NCI-H460 (cell line): ENCODE data around the gene CEP97. TPM values are rescaled to one million over a fixed set of nuclear protein-coding genes. Genes with fewer than 3 reads are reported as not detected.
A peak's percentile ranks its signal among the peaks of the same experiment; 100 is the strongest.
"Not testable (repeated sequence)": the region's sequence is repeated elsewhere in the genome, so short reads cannot be mapped to it uniquely, and the experiment has no call there.

ENCODE experiments used
- DNase-seq: peaks from one replicate; pipeline ENCODE4 v3.0.0-alpha.2; 2016; ENCODE audit warnings: low read depth; ENCODE audit errors: extremely low read depth
- total RNA-seq: library from RNA; depleted of rRNA; stranded (reverse); fragments of >200 nt; shearing (Covaris generic); gene quantifications from 2 replicates; pipeline ENCODE4 v1.2.3, GENCODE V29; 2014

The CEP97 gene
- total RNA-seq, 1 experiment from 2014 or later, result 14.9 TPM

- no peak for DNase-seq
Measured at GRCh38 chr3:101701696-101702634, 22.4 kb upstream of the CEP97 start.

- no peak for DNase-seq
Measured at GRCh38 chr3:101702726-101703125, 21.7 kb upstream of the CEP97 start.

- DNase-seq, result no peak
Measured at GRCh38 chr3:101703169-101703568, 21.2 kb upstream of the CEP97 start.

- not testable (repeated sequence) for DNase-seq
Measured at GRCh38 chr3:101704639-101705038, 19.8 kb upstream of the CEP97 start.

DNA sequence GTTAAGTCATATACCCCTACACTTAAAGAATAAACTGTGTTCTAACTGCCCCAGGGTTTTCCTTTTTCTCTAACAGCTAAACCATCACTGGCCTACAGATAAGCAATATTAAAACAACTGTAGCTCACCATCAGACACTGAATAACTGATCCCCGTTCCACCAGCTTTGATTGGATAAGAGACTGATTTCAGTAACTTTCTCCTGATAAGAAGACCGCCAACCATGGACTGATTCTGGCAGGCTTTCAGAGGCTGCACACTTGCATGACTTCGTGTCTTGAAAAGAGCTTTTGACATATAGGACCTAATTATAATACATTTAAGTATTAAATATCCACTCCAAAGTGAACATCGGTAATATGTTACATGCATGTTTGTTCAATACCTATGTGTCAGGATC, 15.3 kb upstream of the CEP97 start:
- no peak for DNase-seq

DNA sequence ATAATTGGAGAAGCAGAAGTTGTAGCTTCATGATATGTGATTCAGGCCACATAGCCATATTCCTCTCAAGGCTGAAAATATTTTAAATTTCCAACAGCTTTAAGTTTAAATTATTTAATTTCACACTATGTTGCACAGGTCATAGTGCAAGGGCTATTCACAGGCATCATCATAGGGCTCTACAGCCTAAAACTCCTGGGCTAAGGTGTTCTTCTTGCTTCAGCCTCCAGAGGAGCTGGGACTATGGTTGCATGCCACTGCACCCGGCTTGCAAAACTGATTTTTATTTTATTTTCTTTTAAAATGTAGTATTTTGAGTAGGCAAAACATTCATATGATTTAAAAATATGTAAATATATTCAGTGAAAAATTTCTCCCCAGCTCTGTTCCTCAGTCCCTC, 6.0 kb upstream of the CEP97 start:
- DNase-seq, result no peak

DNA sequence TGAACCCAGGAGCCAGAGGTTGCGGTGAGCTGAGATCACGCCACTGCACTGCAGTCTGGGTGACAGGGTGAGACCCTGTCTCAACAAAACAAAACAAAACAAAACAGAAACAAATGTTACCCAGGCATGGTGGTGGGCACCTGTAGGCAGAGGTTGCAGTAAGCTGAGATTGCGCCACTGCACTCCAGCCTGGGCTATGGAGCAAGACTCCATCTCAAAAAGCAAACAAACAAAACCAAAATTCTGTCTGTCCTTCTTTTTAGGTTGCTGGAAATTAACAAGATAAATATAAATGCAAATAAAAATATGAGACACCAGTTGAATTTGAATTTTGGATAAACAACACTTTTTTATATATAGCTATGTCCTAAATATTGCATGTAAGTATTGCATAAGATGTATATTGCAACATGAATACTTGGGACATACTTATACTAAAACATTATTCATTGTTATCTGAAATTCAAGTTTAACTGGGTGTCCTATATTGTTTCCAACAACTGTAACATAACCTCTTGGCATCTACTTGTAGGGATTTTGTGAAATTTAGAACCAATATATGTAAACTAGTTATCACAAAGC, 4.7 kb upstream of the CEP97 start:
- no peak for DNase-seq

DNA sequence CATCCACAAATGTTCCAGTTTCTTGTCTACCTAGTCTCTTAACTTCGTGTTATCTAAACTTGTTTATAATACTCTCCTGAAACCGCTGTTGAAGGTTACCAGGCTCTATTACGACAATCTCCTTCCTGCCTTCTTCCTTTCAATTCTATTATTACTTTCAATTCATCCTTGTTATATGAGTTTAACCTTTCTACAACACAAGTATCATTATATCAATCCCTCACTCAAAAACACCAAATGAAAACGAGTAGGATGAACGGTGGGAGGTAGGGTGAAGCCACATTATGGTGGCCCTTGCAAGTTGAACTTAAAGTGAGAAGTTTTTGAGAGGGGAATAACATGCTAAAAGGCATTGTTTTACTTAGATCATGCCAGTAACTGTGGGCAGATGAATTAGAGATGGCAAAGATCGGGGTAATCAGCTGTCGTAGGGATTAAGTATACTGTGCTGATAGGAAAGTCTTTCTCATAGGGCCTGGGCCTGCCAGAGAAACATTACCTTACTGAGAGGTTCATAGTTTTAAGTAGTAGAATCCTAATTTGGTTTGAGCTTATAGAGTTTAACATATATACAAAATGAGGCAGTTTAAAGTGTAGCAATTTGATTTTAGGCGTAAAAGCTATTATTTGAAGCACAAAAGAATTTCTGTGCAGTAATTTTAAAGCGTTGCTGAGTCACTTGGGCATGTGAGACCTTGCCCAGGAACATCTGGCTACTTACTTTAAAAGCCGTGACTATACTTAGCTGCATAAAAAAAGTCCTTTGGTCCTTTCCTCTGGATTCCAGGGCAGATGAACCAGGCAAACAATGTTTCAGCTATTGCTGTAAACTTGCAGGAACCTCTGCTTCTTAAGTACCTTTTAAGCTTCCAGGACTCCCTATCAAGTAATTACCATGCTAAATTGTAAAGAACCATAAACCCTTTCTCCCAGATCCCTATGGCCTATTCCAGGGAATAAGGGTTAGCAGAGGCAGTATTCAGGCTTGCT, 3.3 kb upstream of the CEP97 start:
- no peak for DNase-seq

DNA sequence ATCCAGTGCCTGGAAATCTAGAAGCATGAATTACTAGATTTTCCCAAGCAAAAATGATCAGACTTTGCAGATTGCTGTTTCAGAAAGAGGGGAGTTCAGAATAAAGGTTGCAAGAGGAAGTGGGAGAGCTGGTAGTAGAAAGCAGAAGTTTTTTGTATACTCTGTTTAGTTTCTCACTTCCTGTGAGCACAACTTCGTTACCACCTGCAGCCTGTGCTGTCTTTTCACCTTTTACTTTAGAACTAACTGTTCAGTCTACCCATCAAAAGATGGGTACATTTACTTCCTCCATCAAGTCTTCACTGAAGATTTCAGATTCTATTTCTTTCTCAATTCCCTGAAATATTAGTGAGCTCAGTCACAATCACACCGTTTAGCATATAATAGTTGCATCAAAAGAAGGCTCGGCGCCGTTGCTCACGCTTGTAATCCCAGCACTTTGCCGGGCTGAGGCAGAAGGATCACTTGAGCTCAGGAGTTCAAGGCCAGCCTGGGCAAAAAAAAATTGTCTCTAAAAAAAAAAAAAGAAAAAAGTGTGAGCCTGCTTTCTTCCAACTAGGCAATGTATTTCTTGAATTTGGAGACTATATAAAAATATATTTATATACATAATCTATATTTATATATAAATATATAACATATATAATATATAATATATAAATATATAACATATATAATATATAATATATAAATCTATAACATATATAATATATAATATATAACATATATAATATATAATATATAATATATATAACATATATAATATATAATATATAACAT, 1.8 kb upstream of the CEP97 start:
- no peak for DNase-seq

DNA sequence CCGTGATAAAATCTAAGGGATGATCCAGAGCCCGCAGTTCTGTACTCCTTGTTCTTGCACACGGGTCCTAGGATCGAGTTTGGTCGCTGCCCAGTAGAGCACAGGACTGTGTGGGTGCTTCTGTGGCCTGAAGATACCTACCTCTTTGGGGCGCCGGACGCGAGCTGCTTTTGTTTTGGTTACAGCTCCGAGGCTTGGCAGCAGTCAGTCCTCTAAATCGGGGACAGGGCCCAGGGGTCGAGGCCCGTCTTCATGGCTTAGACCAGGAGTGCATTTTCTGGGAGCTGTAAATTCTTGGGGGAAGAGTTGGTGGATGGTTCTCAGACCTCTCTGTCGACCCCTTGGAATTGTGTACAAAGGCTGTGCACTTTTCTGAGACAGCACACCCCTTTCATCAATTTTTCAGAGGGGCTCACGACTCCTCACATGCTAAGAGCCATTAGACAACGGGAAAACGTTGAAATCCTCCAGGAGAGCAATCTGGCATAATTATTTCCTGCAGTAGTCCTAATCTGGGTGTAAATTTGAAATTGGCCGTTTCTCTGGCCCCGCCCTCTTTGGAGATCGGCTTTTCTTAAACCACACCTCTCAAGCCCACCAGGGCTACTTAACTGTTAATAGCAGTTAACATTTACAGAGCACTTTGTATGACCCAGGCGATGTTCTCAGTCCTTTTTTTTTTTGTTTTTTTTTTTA, 928 bp downstream of the CEP97 start:
- no peak for DNase-seq

- no peak for DNase-seq
Measured at GRCh38 chr3:101725890-101726275, 1.5 kb downstream of the CEP97 start.

GRCh38 chr3:101729586-101729985, 5.2 kb downstream of the CEP97 start:
- DNase-seq, result no peak

- no peak for DNase-seq
Measured at GRCh38 chr3:101730839-101731238, 6.4 kb downstream of the CEP97 start.

- DNase-seq, result no peak
Measured at GRCh38 chr3:101732240-101732641, 7.8 kb downstream of the CEP97 start.

DNA sequence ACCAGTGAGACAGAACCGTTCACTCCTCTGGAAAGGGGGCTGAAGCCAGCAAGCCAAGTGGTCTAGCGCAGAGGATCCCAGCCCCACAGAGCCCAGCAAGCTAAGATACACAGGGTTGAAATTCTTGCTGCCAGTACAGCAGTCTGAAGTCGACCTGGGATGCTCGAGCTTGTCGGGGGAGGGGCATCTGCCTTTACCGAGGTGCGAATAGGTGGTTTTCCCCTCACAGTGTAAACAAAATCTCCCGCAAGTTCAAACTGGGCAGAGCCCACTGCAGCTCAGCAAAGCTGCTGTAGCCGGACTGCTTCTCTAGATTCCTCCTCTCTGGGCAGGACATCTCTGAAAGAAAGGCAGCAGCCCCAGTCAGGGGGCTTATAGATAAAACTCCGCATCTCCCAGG, 11.4 kb downstream of the CEP97 start:
- no peak for DNase-seq

- DNase-seq, result not testable (repeated sequence)
Measured at GRCh38 chr3:101741914-101742313, 17.5 kb downstream of the CEP97 start.

GRCh38 chr3:101744811-101745210, 20.4 kb downstream of the CEP97 start:
- no peak for DNase-seq

DNA sequence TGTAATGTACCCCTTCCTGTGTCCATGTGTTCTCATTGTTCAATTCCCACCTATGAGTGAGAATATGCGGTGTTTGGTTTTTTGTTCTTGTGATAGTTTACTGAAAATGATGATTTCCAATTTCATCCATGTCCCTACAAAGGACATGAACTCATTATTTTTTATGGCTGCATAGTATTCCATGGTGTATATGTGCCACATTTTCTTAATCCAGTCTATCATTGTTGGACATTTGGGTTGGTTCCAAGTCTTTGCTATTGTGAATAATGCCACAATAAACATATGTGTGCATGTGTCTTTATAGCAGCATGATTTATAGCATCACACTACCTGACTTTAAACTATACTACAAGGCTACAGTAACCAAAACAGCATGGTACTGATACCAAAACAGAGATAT, 21.5 kb downstream of the CEP97 start:
- not testable (repeated sequence) for DNase-seq

DNA sequence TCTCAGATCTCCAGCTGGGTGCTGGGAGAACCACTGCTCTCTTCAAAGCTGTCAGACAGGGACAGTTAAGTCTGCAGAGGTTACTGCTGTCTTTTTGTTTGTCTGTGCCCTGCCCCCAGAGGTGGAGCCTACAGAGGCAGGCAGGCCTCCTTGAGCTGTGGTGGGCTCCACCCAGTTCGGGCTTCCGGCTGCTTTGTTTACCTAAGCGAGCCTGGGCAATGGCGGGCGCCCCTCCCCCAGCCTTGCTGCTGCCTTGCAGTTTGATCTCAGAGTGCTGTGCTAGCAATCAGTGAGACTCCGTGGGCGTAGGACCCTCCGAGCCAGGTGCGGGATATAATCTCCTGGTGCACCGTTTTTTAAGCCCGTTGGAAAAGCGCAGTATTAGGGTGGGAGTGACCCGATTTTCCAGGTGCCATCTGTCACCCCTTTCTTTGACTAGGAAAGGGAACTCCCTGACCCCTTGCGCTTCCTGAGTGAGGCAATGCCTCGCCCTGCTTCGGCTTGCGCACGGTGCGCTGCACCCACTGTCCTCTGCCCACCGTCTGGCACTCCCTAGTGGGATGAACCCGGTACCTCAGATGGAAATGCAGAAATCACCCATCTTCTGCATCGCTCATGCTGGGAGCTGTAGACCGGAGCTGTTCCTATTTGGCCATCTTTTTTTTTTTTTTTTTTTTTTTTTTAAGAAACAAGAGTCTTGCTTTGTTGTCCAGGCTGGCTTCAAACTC, 29.1 kb downstream of the CEP97 start:
- DNase-seq, result peak; percentile 11
